NAMALWA (cell line): ENCODE measurements around the gene RIT1.

ENCODE experiments used
- DNase-seq: peaks from one replicate; pipeline ENCODE4 v3.0.0-alpha.2; 2015; ENCODE audit warnings: low spot score

RIT1 gene

GRCh38 chr1:155892796-155893195 is 18.4 kb downstream of the RIT1 start:
- DNase-seq: no peak

GRCh38 chr1:155890251-155890650 is 20.9 kb downstream of the RIT1 start:
- DNase-seq: no peak

GRCh38 chr1:155889566-155889965 is 21.6 kb downstream of the RIT1 start:
- DNase-seq: no peak

- no peak for DNase-seq
These were observed 22.7 kb downstream of the RIT1 start for GRCh38 chr1:155888481-155888880.

GRCh38 chr1:155884982-155885381 is 26.2 kb downstream of the RIT1 start:
- DNase-seq: no peak

GRCh38 chr1:155884031-155884960 is 26.9 kb downstream of the RIT1 start:
- no peak for DNase-seq

GRCh38 chr1:155882766-155883165 is 28.4 kb downstream of the RIT1 start:
- no peak for DNase-seq

- no peak for DNase-seq
These were observed 28.9 kb downstream of the RIT1 start for GRCh38 chr1:155882235-155882634.

GRCh38 chr1:155880950-155881349 is 30.2 kb downstream of the RIT1 start:
- DNase-seq: no peak

- DNase-seq: no peak
These were observed 30.9 kb downstream of the RIT1 start for GRCh38 chr1:155880251-155880650.

- no peak for DNase-seq
These were observed 33.2 kb downstream of the RIT1 start for GRCh38 chr1:155877945-155878344.

- no peak for DNase-seq
These were observed 37.3 kb downstream of the RIT1 start for GRCh38 chr1:155873860-155874259.

GRCh38 chr1:155872527-155872926 is 38.6 kb downstream of the RIT1 start:
- no peak for DNase-seq

- DNase-seq: no peak
These were observed 39.8 kb downstream of the RIT1 start for GRCh38 chr1:155871390-155871789.

GRCh38 chr1:155867766-155868165 is 43.4 kb downstream of the RIT1 start:
- no peak for DNase-seq

GRCh38 chr1:155864393-155864792 is 46.8 kb downstream of the RIT1 start:
- DNase-seq: no peak

- DNase-seq: no peak
These were observed 49.3 kb downstream of the RIT1 start for GRCh38 chr1:155861896-155862295.

- DNase-seq: no peak
These were observed 50.1 kb downstream of the RIT1 start for GRCh38 chr1:155860970-155861510.

- peak; percentile 64 for DNase-seq
These were observed 51.0 kb downstream of the RIT1 start for GRCh38 chr1:155859881-155860871.

GRCh38 chr1:155859234-155859829 is 51.8 kb downstream of the RIT1 start, which contains the start of gene SYT11:
Gene SYT11 (plus strand): TSS chr1:155859567. CDS start chr1:155859762, 195 bp downstream.
- peak; percentile 99 for DNase-seq

- no peak for DNase-seq
These were observed 52.3 kb downstream of the RIT1 start for GRCh38 chr1:155858800-155859233.
